Stimulated activated naive B cell treated with anti-CD40 and anti-IgM and Interleukin-4, amounts not matched to agents 10 μg/mL and 1 μg/mL and 100 μg/mL, for 72 hours (primary cell): ENCODE data around the gene GSKIP.
A peak's percentile ranks its signal among the peaks of the same experiment; 100 is the strongest.

Experiments used
- ATAC-seq, 2 donors: fragments of 150-1000 bp; cut with Tn5 transposase; replicated peaks; 2 replicates each; pipeline ENCODE4 v1.10.0; 2021; ENCODE audit warnings: moderate library complexity in 1 of 2
- DNase-seq: peaks from one replicate; pipeline ENCODE4 v3.0.0; 2021
- H3K27ac Mint-ChIP-seq: one replicate; pipeline ENCODE4 v1.8.0; 2022; ENCODE audit warnings: mild to moderate bottlenecking, mixed read lengths
- H3K27me3 Mint-ChIP-seq, 2 donors: one replicate each; pipeline ENCODE4 v1.8.0; 2022; ENCODE audit warnings: mixed read lengths in 2 of 2
- H3K36me3 Mint-ChIP-seq, 2 donors: one replicate each; pipeline ENCODE4 v1.8.0; 2022; ENCODE audit warnings: mixed read lengths in 2 of 2, mild to moderate bottlenecking in 1 of 2
- H3K4me1 Mint-ChIP-seq, 2 donors: one replicate each; pipeline ENCODE4 v1.8.0; 2022; ENCODE audit warnings: mixed read lengths in 2 of 2, mild to moderate bottlenecking in 1 of 2
- H3K4me3 Mint-ChIP-seq, 2 donors: one replicate each; pipeline ENCODE4 v1.8.0; 2022; ENCODE audit warnings: mild to moderate bottlenecking in 2 of 2, mixed read lengths in 2 of 2, moderate library complexity in 1 of 2
- H3K9me3 Mint-ChIP-seq, 2 donors: one replicate each; pipeline ENCODE4 v1.8.0; 2022; ENCODE audit warnings: mixed read lengths in 2 of 2, mild to moderate bottlenecking in 1 of 2

GSKIP gene

DNA sequence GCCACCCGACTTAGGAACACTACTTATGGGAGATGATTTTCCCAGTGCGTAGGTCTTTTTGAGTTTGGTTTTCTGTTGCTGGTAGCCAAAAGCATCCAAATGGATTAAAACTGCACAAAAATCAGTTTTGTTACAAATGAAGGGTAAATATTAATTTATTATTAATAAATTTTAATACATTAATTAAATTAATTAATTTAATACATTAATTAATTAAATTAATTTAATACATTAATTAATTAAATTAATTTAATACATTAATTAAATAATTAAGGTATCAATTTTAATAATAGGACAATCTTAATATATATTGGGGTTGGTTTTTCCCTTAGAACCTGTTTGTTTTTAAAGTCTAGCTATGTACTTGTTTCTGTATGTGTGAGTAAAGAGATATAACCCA, 52.2 kb downstream of the GSKIP start:
- H3K27me3 Mint-ChIP-seq, result peaks cover 4 to 19% of the 10 kb centered on the region in 2 donors
- no peaks in the 10 kb centered on the region for H3K36me3 Mint-ChIP-seq
- no peak for ATAC-seq
- H3K4me3 Mint-ChIP-seq, result no peak overlapping the region
- no peaks in the 10 kb centered on the region for H3K9me3 Mint-ChIP-seq
- H3K27ac Mint-ChIP-seq, result no peak overlapping the region
- no peak for DNase-seq
- H3K4me1 Mint-ChIP-seq, result no peaks in the 10 kb centered on the region

GRCh38 chr14:96416292-96416691, 53.0 kb downstream of the GSKIP start:
- DNase-seq (no peak), ATAC-seq (peak in 1 of 2 donors; percentile 33)
- Mint-ChIP-seq H3K27me3 (peaks cover 4 to 26% of the 10 kb centered on the region in 2 donors), H3K4me1 (no peaks in the 10 kb centered on the region), H3K27ac (no peak overlapping the region), H3K36me3 (no peaks in the 10 kb centered on the region), H3K9me3 (no peaks in the 10 kb centered on the region), H3K4me3 (no peak overlapping the region)

DNA sequence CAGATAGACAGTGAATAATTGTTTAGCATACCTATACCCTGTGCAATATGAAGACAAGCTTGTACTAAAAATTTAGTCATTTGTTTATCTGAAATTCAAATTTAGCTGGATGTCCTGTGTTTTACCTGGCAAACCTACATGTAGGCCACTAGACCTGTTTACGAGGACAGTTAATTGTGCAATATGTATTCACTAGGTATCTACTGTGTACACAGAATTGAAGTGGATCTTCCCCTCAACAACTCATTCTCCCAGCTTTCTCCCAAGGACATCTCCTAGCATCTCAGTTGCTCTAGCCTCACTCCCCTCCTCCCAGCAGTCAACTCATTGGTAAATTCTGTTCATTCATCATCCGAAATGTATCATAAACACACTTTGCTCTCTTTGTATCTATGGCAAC, 53.9 kb downstream of the GSKIP start:
- H3K9me3 Mint-ChIP-seq, result no peaks in the 10 kb centered on the region
- H3K36me3 Mint-ChIP-seq, result no peaks in the 10 kb centered on the region
- no peak overlapping the region for H3K27ac Mint-ChIP-seq
- DNase-seq (no peak), ATAC-seq (no peak)
- H3K4me1 Mint-ChIP-seq, result no peaks in the 10 kb centered on the region
- H3K27me3 Mint-ChIP-seq, result peaks cover 4 to 31% of the 10 kb centered on the region in 2 donors
- no peak overlapping the region for H3K4me3 Mint-ChIP-seq

GRCh38 chr14:96418075-96418474, 54.7 kb downstream of the GSKIP start:
- no peak for ATAC-seq
- Mint-ChIP-seq H3K36me3 (no peaks in the 10 kb centered on the region), H3K4me3 (no peak overlapping the region), H3K4me1 (no peaks in the 10 kb centered on the region), H3K27ac (no peak overlapping the region), H3K9me3 (no peaks in the 10 kb centered on the region), H3K27me3 (peaks cover 3 to 24% of the 10 kb centered on the region in 2 donors)
- DNase-seq, result no peak

DNA sequence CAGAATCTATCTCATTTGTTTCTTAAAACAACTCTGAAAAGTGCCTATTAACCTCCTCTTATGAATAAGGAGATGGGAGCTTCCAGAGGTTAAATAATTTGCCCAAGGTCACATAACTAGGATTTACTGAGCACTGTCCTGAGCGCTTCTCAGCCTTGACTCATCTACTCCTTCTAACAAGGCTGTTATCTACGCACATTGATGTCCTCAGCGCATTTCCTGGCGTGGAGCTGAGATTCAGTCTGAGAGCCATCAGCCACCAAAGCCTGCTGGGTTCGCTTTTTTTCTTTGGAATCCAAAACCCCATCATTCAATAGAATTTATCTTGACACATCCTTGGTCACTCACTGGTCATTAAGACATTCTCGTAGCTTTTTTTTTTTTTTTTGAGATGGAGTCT, 57.9 kb downstream of the GSKIP start:
- peaks cover 2 to 14% of the 10 kb centered on the region in 2 donors for H3K4me1 Mint-ChIP-seq
- no peaks in the 10 kb centered on the region for H3K9me3 Mint-ChIP-seq
- ATAC-seq, result no peak
- H3K4me3 Mint-ChIP-seq, result no peak overlapping the region
- H3K27ac Mint-ChIP-seq, result no peak overlapping the region
- no peaks in the 10 kb centered on the region for H3K36me3 Mint-ChIP-seq
- no peak for DNase-seq
- H3K27me3 Mint-ChIP-seq, result peaks cover 4 to 20% of the 10 kb centered on the region in 2 donors

DNA sequence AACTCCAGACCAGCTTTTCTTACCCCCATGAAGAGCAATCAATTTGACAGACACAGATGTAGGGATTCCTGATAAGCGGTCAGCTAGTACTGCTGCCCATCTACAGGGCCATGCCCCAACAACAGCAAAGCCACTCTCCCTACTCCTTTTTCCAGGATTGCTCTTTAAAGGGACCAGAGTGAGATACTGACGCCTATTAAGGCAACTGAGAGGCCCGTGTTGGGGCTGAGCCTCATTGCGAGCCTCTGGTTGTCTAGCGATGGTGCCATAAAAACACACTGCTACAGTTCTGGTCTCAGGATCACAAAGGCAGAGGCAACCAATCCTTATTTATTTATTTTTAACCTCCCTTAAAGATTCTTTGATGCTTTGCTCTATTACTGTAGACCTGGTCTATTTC, 59.7 kb downstream of the GSKIP start:
- Mint-ChIP-seq H3K4me3 (peak overlapping the region in 1 of 2 donors; percentile 81), H3K27me3 (peaks cover 4 to 20% of the 10 kb centered on the region in 2 donors), H3K9me3 (no peaks in the 10 kb centered on the region), H3K36me3 (no peaks in the 10 kb centered on the region), H3K27ac (no peak overlapping the region), H3K4me1 (peaks cover 9 to 29% of the 10 kb centered on the region in 2 donors)
- no peak for ATAC-seq
- DNase-seq, result no peak

DNA sequence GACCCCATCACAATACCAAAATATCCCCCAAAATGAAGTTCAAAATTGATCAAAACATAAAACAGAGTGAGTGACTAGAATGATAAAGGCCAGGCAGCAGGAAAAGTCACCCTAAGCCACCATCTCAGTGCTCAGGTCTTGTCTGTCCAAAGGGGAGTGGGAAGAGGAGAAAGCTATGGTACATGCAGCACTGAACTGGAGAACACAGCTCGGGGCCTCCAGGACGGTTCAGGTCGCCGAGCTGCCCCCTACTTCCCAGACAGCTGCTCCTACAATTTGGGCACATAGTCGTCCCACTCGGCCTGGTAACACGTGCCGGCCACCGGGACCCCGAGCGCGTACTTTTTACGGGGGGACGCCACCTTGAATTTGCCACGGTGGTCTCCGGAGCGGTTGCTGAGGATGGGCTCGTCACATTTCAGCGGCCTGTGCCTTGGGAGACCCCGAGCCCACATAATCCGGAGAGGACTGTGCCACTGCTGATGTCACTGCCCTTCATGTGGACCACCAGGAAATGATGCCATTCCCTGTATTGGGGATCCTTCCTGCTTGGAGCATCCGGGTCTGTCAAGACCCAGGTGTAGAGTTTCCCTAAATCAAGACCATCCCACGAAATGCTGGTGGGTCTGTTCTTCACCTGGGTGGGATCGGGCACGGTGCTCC, 60.3 kb downstream of the GSKIP start:
- Mint-ChIP-seq H3K27ac (no peak overlapping the region), H3K9me3 (no peaks in the 10 kb centered on the region), H3K27me3 (peaks cover 4 to 20% of the 10 kb centered on the region in 2 donors), H3K36me3 (no peaks in the 10 kb centered on the region), H3K4me3 (peak overlapping the region; percentile 81), H3K4me1 (peaks cover 11 to 29% of the 10 kb centered on the region in 2 donors)
- ATAC-seq (no peak), DNase-seq (no peak)

DNA sequence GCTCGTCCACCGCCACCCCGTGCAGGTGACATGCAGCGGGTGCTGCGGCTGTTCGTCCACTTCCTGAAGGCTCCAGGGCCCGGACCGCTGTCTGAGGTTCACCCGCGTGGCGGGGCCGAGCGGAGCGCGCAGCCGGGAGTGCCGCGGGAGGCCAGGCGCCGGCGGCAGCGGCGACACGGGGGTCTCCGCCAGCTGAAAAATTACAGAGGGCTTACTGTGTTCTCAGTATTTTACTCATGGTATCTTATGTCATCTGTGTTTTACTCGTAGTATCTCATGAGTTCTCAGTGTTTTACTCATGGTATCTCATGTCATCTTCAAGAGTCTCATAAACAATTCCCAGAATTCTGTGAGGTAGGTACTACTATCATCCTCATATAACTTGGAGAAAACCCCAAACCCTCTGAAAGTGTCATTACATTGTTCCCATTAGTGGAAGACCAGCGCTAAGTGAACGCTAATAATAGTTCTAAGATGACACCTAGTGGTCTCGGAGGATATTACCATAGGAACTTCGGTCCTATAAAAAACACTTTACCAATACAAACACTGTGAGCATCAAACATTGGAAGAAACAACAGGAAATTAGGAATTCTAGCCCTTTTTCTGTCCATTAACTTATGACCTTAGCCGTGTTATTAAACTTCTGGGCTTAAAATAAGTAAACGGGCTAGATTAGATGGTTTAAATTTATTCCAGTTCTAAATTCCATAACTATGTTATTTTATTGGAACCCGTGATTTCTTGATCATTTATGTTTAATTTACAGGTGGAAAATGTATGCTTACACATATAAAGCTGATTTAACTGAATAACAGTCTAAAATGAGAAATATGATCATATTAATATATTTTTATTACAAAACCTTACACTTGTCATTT, 61.0 kb downstream of the GSKIP start:
- ATAC-seq, result peak; percentile 77 to 78
- H3K27ac Mint-ChIP-seq, result no peak overlapping the region
- peak overlapping the region; percentile 81 for H3K4me3 Mint-ChIP-seq
- H3K36me3 Mint-ChIP-seq, result no peaks in the 10 kb centered on the region
- H3K27me3 Mint-ChIP-seq, result peaks cover 4 to 20% of the 10 kb centered on the region in 2 donors
- H3K9me3 Mint-ChIP-seq, result peaks cover 0 to 1% of the 10 kb centered on the region in 2 donors
- DNase-seq, result peak; percentile 8
- peaks cover 11 to 29% of the 10 kb centered on the region in 2 donors for H3K4me1 Mint-ChIP-seq

DNA sequence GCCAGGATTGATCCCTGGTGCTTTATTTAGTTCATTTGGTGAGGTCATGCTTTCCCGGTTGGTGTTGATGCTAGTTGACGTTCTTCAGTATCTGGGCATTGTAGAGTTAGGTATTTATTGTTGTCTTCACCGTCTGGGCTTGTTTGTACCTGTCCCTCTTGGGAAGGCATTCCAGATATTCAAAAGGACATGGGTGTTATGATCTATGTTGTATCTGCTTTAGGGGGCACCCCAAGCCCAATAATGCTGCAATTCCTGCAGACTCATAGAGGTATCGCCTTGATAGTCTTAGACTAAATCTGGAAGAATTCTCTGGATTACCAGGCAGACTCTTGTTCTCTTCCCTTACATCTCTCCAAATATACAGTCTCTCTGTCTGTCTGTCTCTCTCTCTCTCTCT, 70.7 kb downstream of the GSKIP start:
- H3K9me3 Mint-ChIP-seq, result peaks cover 0 to 1% of the 10 kb centered on the region in 2 donors
- peak overlapping the region; percentile 53 for H3K27ac Mint-ChIP-seq
- H3K27me3 Mint-ChIP-seq, result peaks cover 10 to 16% of the 10 kb centered on the region in 2 donors
- peaks cover 5 to 7% of the 10 kb centered on the region in 2 donors for H3K4me1 Mint-ChIP-seq
- H3K36me3 Mint-ChIP-seq, result no peaks in the 10 kb centered on the region
- DNase-seq (no peak), ATAC-seq (no peak)
- no peak overlapping the region for H3K4me3 Mint-ChIP-seq
